Subcutaneous adipose tissue (tissue), 4 donors: ENCODE data around the gene RAD51B. TPM values are rescaled to one million over a fixed set of nuclear protein-coding genes. Genes with fewer than 3 reads are reported as not detected.

ENCODE experiments used
- total RNA-seq, 4 donors: library from RNA; depleted of rRNA; stranded (reverse); fragments of >200 nt; gene quantifications; one replicate each; pipeline ENCODE4 v1.1.0, GENCODE V29; 2016
- TF ChIP-seq, protein P1 (sequence below): fragments of 450-650 bp; IDR thresholded peaks from one replicate; pipeline ENCODE4 v1.5.1; 2016; ENCODE audit warnings: low read depth, mild to moderate bottlenecking, control low read depth, antibody characterized with exemption, moderate library complexity

RAD51B gene
- total RNA-seq, 4 donors from 2014 or later, result 9.7 to 24.1 (median 16.7) TPM

GRCh38 chr14:68694516-68695235, 875.1 kb downstream of the RAD51B start:
- TF ChIP-seq, protein P1, sequence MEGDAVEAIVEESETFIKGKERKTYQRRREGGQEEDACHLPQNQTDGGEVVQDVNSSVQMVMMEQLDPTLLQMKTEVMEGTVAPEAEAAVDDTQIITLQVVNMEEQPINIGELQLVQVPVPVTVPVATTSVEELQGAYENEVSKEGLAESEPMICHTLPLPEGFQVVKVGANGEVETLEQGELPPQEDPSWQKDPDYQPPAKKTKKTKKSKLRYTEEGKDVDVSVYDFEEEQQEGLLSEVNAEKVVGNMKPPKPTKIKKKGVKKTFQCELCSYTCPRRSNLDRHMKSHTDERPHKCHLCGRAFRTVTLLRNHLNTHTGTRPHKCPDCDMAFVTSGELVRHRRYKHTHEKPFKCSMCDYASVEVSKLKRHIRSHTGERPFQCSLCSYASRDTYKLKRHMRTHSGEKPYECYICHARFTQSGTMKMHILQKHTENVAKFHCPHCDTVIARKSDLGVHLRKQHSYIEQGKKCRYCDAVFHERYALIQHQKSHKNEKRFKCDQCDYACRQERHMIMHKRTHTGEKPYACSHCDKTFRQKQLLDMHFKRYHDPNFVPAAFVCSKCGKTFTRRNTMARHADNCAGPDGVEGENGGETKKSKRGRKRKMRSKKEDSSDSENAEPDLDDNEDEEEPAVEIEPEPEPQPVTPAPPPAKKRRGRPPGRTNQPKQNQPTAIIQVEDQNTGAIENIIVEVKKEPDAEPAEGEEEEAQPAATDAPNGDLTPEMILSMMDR, result no peak

DNA sequence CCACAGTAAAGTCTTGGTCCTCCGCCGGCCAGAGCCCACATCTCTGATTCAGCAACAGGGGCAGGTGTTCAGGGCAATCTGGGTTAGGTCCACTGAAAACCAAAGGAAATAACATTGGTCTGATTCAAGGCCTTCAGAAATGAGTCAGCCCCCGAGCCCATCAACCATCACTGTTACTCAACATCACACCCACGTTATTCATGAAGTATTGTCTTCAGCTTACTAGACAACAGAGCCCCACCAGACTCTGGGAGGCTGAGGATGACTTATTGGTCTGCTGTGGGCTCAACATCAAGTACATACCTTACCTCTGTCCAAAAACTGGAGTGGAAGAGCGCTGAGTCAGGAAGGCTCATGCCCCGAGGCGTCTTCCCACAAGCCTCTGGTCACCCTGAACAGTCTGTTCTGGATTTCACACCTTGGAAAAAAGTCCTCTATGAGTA, 875.8 kb downstream of the RAD51B start:
- TF ChIP-seq, protein P1, result no peak

GRCh38 chr14:68695856-68696255, 876.3 kb downstream of the RAD51B start:
- TF ChIP-seq, protein P1, result no peak

GRCh38 chr14:68696266-68696665, 876.7 kb downstream of the RAD51B start:
- TF ChIP-seq, protein P1, result no peak

DNA sequence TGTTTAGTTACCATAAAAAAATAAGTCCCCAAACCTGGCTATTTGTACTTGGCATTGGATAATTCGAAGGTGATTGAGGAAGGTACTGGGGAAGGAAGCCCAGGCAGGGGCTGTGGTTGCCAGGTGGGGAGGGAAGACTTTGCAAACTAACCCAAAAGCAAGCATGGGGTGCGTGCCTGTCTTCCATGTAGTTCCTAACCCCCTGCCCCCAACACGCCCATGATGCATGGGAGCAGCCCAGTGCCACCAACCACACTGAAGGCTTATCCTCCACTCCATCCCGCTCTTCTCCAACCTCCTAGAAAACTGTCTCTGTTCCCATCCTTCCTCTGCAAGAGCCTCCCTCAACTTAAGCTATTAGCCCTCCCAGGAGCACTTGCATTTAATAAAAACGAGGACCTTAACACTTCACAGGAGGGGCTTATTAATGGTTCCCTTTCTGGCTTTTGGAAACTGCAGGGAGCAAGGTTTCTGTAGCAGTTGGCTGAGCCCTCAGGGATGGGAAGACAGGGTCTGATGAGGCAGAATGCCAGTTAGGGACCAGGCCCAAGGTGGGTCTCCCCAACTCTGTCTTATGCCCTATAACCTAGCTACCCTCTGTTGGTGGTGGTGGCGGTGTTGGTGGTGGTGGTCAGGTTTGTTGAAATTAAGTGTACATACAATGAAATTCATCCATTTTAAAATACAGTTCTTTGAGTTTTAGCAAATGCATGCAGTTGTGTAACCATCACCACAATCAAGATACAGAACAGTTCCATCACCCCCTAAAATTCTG, 877.3 kb downstream of the RAD51B start:
- TF ChIP-seq, protein P1, result no peak

DNA sequence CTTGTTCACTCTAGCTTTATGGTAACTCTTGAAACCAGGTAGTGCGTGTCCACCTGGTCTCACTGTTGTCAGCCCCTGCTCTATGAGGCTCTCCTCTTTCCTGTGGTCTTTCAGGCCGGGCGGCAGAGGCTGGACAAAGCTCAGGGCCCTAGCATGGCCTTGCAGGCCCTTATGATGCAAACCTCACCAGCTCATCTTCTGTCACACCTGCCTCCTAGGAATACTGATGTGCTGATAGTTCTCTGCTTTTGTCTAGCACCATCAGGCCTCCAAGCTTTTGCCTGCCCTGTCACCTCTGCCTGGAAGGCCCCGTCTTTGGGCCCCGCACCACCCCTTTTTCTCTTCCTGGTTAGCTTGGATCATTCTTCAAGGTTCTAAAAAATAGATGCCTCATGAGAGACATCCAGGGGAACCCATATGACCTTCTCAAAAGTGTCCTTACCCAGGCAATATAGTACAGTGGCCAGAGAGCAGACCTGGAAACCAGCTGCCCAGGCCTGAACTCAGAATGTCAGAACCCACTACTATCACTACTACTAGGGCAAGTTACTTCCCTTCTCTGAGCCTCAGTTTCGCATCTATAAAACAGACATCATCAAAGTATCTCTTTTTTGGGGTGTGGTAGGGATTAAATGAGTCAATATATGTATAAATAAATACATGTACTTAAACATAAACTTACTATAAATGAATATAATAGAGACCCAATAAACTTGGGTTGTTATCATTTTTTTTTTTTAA, 881.6 kb downstream of the RAD51B start:
- TF ChIP-seq, protein P1, result no peak

- TF ChIP-seq, protein P1, result no peak
These were observed 882.6 kb downstream of the RAD51B start for GRCh38 chr14:68702135-68702534.
